Measurements from ENCODE around the gene PCSK4. TPM values are rescaled to one million over a fixed set of nuclear protein-coding genes. Genes with fewer than 3 reads are reported as not detected.

The PCSK4 gene
- total and polyA plus RNA-seq, 4 donors, result 0.75 to 6.0 (median 3.1) TPM; not detected in 1

- H3K4me3 ChIP-seq (ENCODE audit: low read length in 2 of 2), result no peak overlapping the region
- no peaks in the 10 kb centered on the region for H3K27me3 ChIP-seq (ENCODE audit: control insufficient read depth in 1 of 2, insufficient read depth in 2 of 2, low read length in 1 of 2)
- intact Hi-C loops (cut with DNase I), result no loop called here
- H3K9me3 ChIP-seq (ENCODE audit: control insufficient read depth, low read length), result no peaks in the 10 kb centered on the region
- no peak overlapping the region for H3K27ac ChIP-seq (ENCODE audit: low read depth in 1 of 2, low read length in 2 of 2)
- no peaks in the 10 kb centered on the region for H3K4me1 ChIP-seq (ENCODE audit: control insufficient read depth in 1 of 2, insufficient read depth in 2 of 2, low read length in 2 of 2)
- H3K36me3 ChIP-seq (ENCODE audit: control insufficient read depth in 1 of 2, insufficient read depth in 2 of 2, low read length in 1 of 2), result peaks cover 0 to 2% of the 10 kb centered on the region in 2 donors
- WGBS, 2 donors, result 87 to 88% methylated on average over 21 of the region's 21 CpGs
- DNase-seq (no peak), ATAC-seq (ENCODE audit: low FRiP score) (no peak)
Measured at GRCh38 chr19:1435378-1435989, 54.7 kb downstream of the PCSK4 start.

- DNase-seq (no peak), ATAC-seq (ENCODE audit: low FRiP score) (no peak)
- H3K36me3 ChIP-seq (ENCODE audit: control insufficient read depth in 1 of 2, insufficient read depth in 2 of 2, low read length in 1 of 2), result no peaks in the 10 kb centered on the region
- 86% methylated on average over 39 of the region's 39 CpGs for WGBS, 2 donors
- H3K9me3 ChIP-seq (ENCODE audit: control insufficient read depth, low read length), result no peaks in the 10 kb centered on the region
- H3K27me3 ChIP-seq (ENCODE audit: control insufficient read depth in 1 of 2, insufficient read depth in 2 of 2, low read length in 1 of 2), result no peaks in the 10 kb centered on the region
- H3K4me1 ChIP-seq (ENCODE audit: control insufficient read depth in 1 of 2, insufficient read depth in 2 of 2, low read length in 2 of 2), result no peaks in the 10 kb centered on the region
- intact Hi-C loops (cut with DNase I), result no loop called here
- no peak overlapping the region for H3K4me3 ChIP-seq (ENCODE audit: low read length in 2 of 2)
- H3K27ac ChIP-seq (ENCODE audit: low read depth in 1 of 2, low read length in 2 of 2), result no peak overlapping the region
Measured at GRCh38 chr19:1434577-1435060, 55.5 kb downstream of the PCSK4 start.

GRCh38 chr19:1434040-1434366 lies 56.1 kb downstream of the PCSK4 start:
- WGBS, 2 donors, result 93 to 95% methylated on average over 16 to 17 of the region's 17 CpGs
- no peaks in the 10 kb centered on the region for H3K9me3 ChIP-seq (ENCODE audit: control insufficient read depth, low read length)
- DNase-seq, result no peak
- no peak overlapping the region for H3K27ac ChIP-seq (ENCODE audit: low read depth in 1 of 2, low read length in 2 of 2)
- H3K4me3 ChIP-seq (ENCODE audit: low read length in 2 of 2), result no peak overlapping the region
- intact Hi-C loops (cut with DNase I), result no loop called here
- no peak for ATAC-seq (ENCODE audit: low FRiP score)
- H3K4me1 ChIP-seq (ENCODE audit: control insufficient read depth in 1 of 2, insufficient read depth in 2 of 2, low read length in 2 of 2), result no peaks in the 10 kb centered on the region
- H3K36me3 ChIP-seq (ENCODE audit: control insufficient read depth in 1 of 2, insufficient read depth in 2 of 2, low read length in 1 of 2), result no peaks in the 10 kb centered on the region
- no peaks in the 10 kb centered on the region for H3K27me3 ChIP-seq (ENCODE audit: control insufficient read depth in 1 of 2, insufficient read depth in 2 of 2, low read length in 1 of 2)

- DNase-seq, result no peak
- 86 to 88% methylated on average over 47 of the region's 47 CpGs for WGBS, 2 donors
- Histone ChIP-seq H3K27me3 (ENCODE audit: control insufficient read depth in 1 of 2, insufficient read depth in 2 of 2, low read length in 1 of 2) (no peaks in the 10 kb centered on the region), H3K27ac (ENCODE audit: low read depth in 1 of 2, low read length in 2 of 2) (no peak overlapping the region), H3K4me1 (ENCODE audit: control insufficient read depth in 1 of 2, insufficient read depth in 2 of 2, low read length in 2 of 2) (no peaks in the 10 kb centered on the region), H3K4me3 (ENCODE audit: low read length in 2 of 2) (no peak overlapping the region), H3K9me3 (ENCODE audit: control insufficient read depth, low read length) (no peaks in the 10 kb centered on the region), H3K36me3 (ENCODE audit: control insufficient read depth in 1 of 2, insufficient read depth in 2 of 2, low read length in 1 of 2) (no peaks in the 10 kb centered on the region)
- intact Hi-C loops (cut with DNase I), result no loop called here
- no peak for ATAC-seq (ENCODE audit: low FRiP score)
Measured at GRCh38 chr19:1433119-1434039, 56.8 kb downstream of the PCSK4 start.

- intact Hi-C loops (cut with DNase I), result no loop called here
- Histone ChIP-seq H3K9me3 (ENCODE audit: control insufficient read depth, low read length) (no peaks in the 10 kb centered on the region), H3K27me3 (ENCODE audit: control insufficient read depth in 1 of 2, insufficient read depth in 2 of 2, low read length in 1 of 2) (no peaks in the 10 kb centered on the region), H3K36me3 (ENCODE audit: control insufficient read depth in 1 of 2, insufficient read depth in 2 of 2, low read length in 1 of 2) (no peaks in the 10 kb centered on the region), H3K4me3 (ENCODE audit: low read length in 2 of 2) (no peak overlapping the region), H3K27ac (ENCODE audit: low read depth in 1 of 2, low read length in 2 of 2) (no peak overlapping the region), H3K4me1 (ENCODE audit: control insufficient read depth in 1 of 2, insufficient read depth in 2 of 2, low read length in 2 of 2) (no peaks in the 10 kb centered on the region)
- DNase-seq (no peak), ATAC-seq (ENCODE audit: low FRiP score) (no peak)
- 91% methylated on average over 16 of the region's 16 CpGs for WGBS, 2 donors
Measured at GRCh38 chr19:1432507-1432887, 57.7 kb downstream of the PCSK4 start.

- Histone ChIP-seq H3K27ac (ENCODE audit: low read depth in 1 of 2, low read length in 2 of 2) (no peak overlapping the region), H3K4me1 (ENCODE audit: control insufficient read depth in 1 of 2, insufficient read depth in 2 of 2, low read length in 2 of 2) (no peaks in the 10 kb centered on the region), H3K27me3 (ENCODE audit: control insufficient read depth in 1 of 2, insufficient read depth in 2 of 2, low read length in 1 of 2) (no peaks in the 10 kb centered on the region), H3K9me3 (ENCODE audit: control insufficient read depth, low read length) (no peaks in the 10 kb centered on the region), H3K4me3 (ENCODE audit: low read length in 2 of 2) (no peak overlapping the region), H3K36me3 (ENCODE audit: control insufficient read depth in 1 of 2, insufficient read depth in 2 of 2, low read length in 1 of 2) (no peaks in the 10 kb centered on the region)
- DNase-seq (no peak), ATAC-seq (ENCODE audit: low FRiP score) (no peak)
- intact Hi-C loops (cut with DNase I), result no loop called here
- 87 to 88% methylated on average over 24 of the region's 24 CpGs for WGBS, 2 donors
Measured at GRCh38 chr19:1431759-1432506, 58.2 kb downstream of the PCSK4 start.

Other genes starting within 250 kb of the PCSK4 start
- gene ATP5F1D, start 248.6 kb downstream of the PCSK4 start, total RNA-seq, result 100 to 1,000 TPM in 1 of 2 donors, 10 to 100 TPM in 1; 92.8 to 102 TPM
- gene ATP5F1D, start 248.6 kb downstream of the PCSK4 start, polyA plus RNA-seq, result 100 to 1,000 TPM; 131 to 164 TPM
- 100 to 1,000 TPM; 112 to 121 TPM for gene MIDN, start 241.8 kb downstream of the PCSK4 start, total RNA-seq
- 10 to 100 TPM; 11.8 to 27.4 TPM for gene MIDN, start 241.8 kb downstream of the PCSK4 start, polyA plus RNA-seq
- gene CIRBP, start 221.0 kb downstream of the PCSK4 start, total RNA-seq, result 100 to 1,000 TPM; 391 to 397 TPM
- 1,000 to 10,000 TPM in 1 of 2 donors, 100 to 1,000 TPM in 1; 252 to 1,634 TPM for gene CIRBP, start 221.0 kb downstream of the PCSK4 start, polyA plus RNA-seq
- 10 to 100 TPM; 21.9 to 23.3 TPM for gene FAM174C, start 214.8 kb downstream of the PCSK4 start, total RNA-seq
- gene FAM174C, start 214.8 kb downstream of the PCSK4 start, polyA plus RNA-seq, result 10 to 100 TPM; 43.8 to 68.8 TPM
- gene EFNA2, start 204.5 kb downstream of the PCSK4 start, total RNA-seq, result not detected
- gene EFNA2, start 204.5 kb downstream of the PCSK4 start, polyA plus RNA-seq, result 1 to 10 TPM in 1 of 2 donors, not detected in 1; 2.8 TPM
- 10 to 100 TPM; 47.7 to 47.8 TPM for gene NDUFS7, start 106.4 kb downstream of the PCSK4 start, total RNA-seq
- gene NDUFS7, start 106.4 kb downstream of the PCSK4 start, polyA plus RNA-seq, result 100 to 1,000 TPM in 1 of 2 donors, 10 to 100 TPM in 1; 72.6 to 105 TPM
- gene GAMT, start 88.8 kb downstream of the PCSK4 start, total RNA-seq, result 10 to 100 TPM in 1 of 2 donors, 1 to 10 TPM in 1; 7.9 to 16.1 TPM
- 10 to 100 TPM; 21.2 to 40.2 TPM for gene GAMT, start 88.8 kb downstream of the PCSK4 start, polyA plus RNA-seq
- 10 to 100 TPM; 75.2 to 77.9 TPM for gene DAZAP1, start 82.8 kb downstream of the PCSK4 start, total RNA-seq
- 10 to 100 TPM; 44.8 to 79.0 TPM for gene DAZAP1, start 82.8 kb downstream of the PCSK4 start, polyA plus RNA-seq
- 100 to 1,000 TPM; 707 to 750 TPM for gene RPS15, start 52.0 kb downstream of the PCSK4 start, total RNA-seq
- gene RPS15, start 52.0 kb downstream of the PCSK4 start, polyA plus RNA-seq, result 1,000 to 10,000 TPM; 2,784 to 2,878 TPM
- gene APC2, start 40.2 kb downstream of the PCSK4 start, total RNA-seq, result under 1 TPM; 0.26 to 0.42 TPM
- under 1 TPM in 1 of 2 donors, not detected in 1; 0.03 TPM for gene APC2, start 40.2 kb downstream of the PCSK4 start, polyA plus RNA-seq
- gene C19orf25, start 11.1 kb downstream of the PCSK4 start, total RNA-seq, result 10 to 100 TPM; 19.7 to 26.0 TPM
- gene C19orf25, start 11.1 kb downstream of the PCSK4 start, polyA plus RNA-seq, result 10 to 100 TPM; 19.0 to 33.5 TPM
- 1 to 10 TPM in 1 of 2 donors, under 1 TPM in 1; 0.71 to 1.6 TPM for gene REEP6, start 831 bp upstream of the PCSK4 start, total RNA-seq
- gene REEP6, start 831 bp upstream of the PCSK4 start, polyA plus RNA-seq, result 10 to 100 TPM in 1 of 2 donors, 1 to 10 TPM in 1; 2.2 to 16.5 TPM
- gene ADAMTSL5, start 22.7 kb upstream of the PCSK4 start, total RNA-seq, result 10 to 100 TPM in 1 of 2 donors, 1 to 10 TPM in 1; 6.2 to 18.2 TPM
- gene ADAMTSL5, start 22.7 kb upstream of the PCSK4 start, polyA plus RNA-seq, result 1 to 10 TPM; 3.1 to 6.1 TPM
- not detected for gene PLK5, start 33.7 kb upstream of the PCSK4 start, total RNA-seq
- gene PLK5, start 33.7 kb upstream of the PCSK4 start, polyA plus RNA-seq, result under 1 TPM in 1 of 2 donors, not detected in 1; 0.15 TPM
- gene MEX3D, start 78.0 kb upstream of the PCSK4 start, total RNA-seq, result 10 to 100 TPM; 16.1 to 20.5 TPM
- gene MEX3D, start 78.0 kb upstream of the PCSK4 start, polyA plus RNA-seq, result 1 to 10 TPM; 3.6 to 6.3 TPM
- 10 to 100 TPM; 60.9 to 63.2 TPM for gene MBD3, start 102.5 kb upstream of the PCSK4 start, total RNA-seq
- 100 to 1,000 TPM in 1 of 2 donors, 10 to 100 TPM in 1; 37.6 to 106 TPM for gene MBD3, start 102.5 kb upstream of the PCSK4 start, polyA plus RNA-seq
- 100 to 1,000 TPM; 153 to 155 TPM for gene UQCR11, start 115.1 kb upstream of the PCSK4 start, total RNA-seq
- gene UQCR11, start 115.1 kb upstream of the PCSK4 start, polyA plus RNA-seq, result 100 to 1,000 TPM; 127 to 251 TPM
- gene TCF3, start 162.3 kb upstream of the PCSK4 start, total RNA-seq, result 10 to 100 TPM; 32.0 to 50.4 TPM
- 10 to 100 TPM; 23.7 to 36.2 TPM for gene TCF3, start 162.3 kb upstream of the PCSK4 start, polyA plus RNA-seq